ENCODE data around the gene RPL23. TPM values are rescaled to one million over a fixed set of nuclear protein-coding genes. Genes with fewer than 3 reads are reported as not detected.

Gene RPL23
- total and polyA plus RNA-seq, 10 of the 15 experiments (the other 5 are each of a cell fraction or from before 2014, with no cell fraction given) = 2,200 to 4,821 (median 3,043) TPM

GRCh38 chr17:38867179-38867967, 13.9 kb upstream of the RPL23 start:
- H3K4me1 ChIP-seq (ENCODE audit: control insufficient read depth, insufficient read depth, low read length) = peaks cover 21% of the 10 kb centered on the region
- ChIA-PET POLR2A (interaction anchor here (0.8 to 6.3 kb wide), 6 partner anchors 13 to 116 kb away, joined by 3 to 61 read pairs (median 5); partner anchors contain the start of genes PIP4K2B, PSMB3 and RPL23), SMC1A (ENCODE audit: uncharacterized antibody, unreplicated experiment) (interaction anchor here (1.4 to 3.4 kb wide), 5 partner anchors 9 to 67 kb away, joined by 3 to 20 read pairs (median 7); partner anchors contain the start of gene RPL23), RAD21 (ENCODE audit: unreplicated experiment) (interaction anchor here (0.9 to 1.6 kb wide), 8 partner anchors 13 to 286 kb away, joined by 3 to 13 read pairs (median 4); partner anchors contain the start of genes EPOP, PIP4K2B, PSMB3 and RPL23), CTCF (interaction anchor here (0.6 to 5.4 kb wide), 9 partner anchors 9 to 286 kb away, joined by 3 to 27 read pairs (median 5); partner anchors contain the start of genes PSMB3 and RPL23)
- H3K9ac ChIP-seq (ENCODE audit: control insufficient read depth, insufficient read depth, low read length) = peak overlapping the region; percentile 93
- H3K9me3 ChIP-seq (replicated peaks; ENCODE audit: control insufficient read depth, insufficient read depth, low read length) = no peaks in the 10 kb centered on the region
- ATAC-seq (peak; percentile 5; the same call in 2 of the 3 replicates), DNase-seq (ENCODE audit: low read depth, low spot score) (peak; percentile 73), FAIRE-seq (no peak)
- in situ Hi-C loops (cut with MboI) = no loop called here
- H4K20me1 ChIP-seq (ENCODE audit: control insufficient read depth, insufficient read depth) = peaks cover under 1% of the 10 kb centered on the region; the same call in 1 of the 2 replicates
- H3K27ac ChIP-seq (ENCODE audit: control insufficient read depth, insufficient read depth) = peak overlapping the region; percentile 98
- peak overlapping the region; percentile 87 for H3K4me3 ChIP-seq
- intact Hi-C loops (cut with micrococcal nuclease; ENCODE audit: unreplicated experiment) = loop anchor here (5.0 to 10.0 kb wide), 2 partner anchors 193 to 285 kb away; partner anchors contain the start of genes EPOP and PLXDC1
- H3K79me2 ChIP-seq (ENCODE audit: control insufficient read depth, insufficient read depth, low read length) = peaks cover 24% of the 10 kb centered on the region
- WGBS (ENCODE audit: insufficient coverage, insufficient replicate concordance, low lambda C conversion rate, missing lambda C conversion rate) = under 1% methylated on average over 25 of the region's 31 CpGs
- H3K36me3 ChIP-seq (ENCODE audit: control insufficient read depth in 2 of 2, insufficient read depth in 2 of 2, low read length in 1 of 2) = peaks cover 0 to under 1% of the 10 kb centered on the region in 2 experiments; a peak in 1 of 4 replicates
- H2AFZ ChIP-seq (ENCODE audit: control insufficient read depth, low read depth, low read length) = peak overlapping the region; percentile 80
- BruUV-seq (replicated peaks) = no TSS peak
- no peaks in the 10 kb centered on the region for H3K27me3 ChIP-seq (replicated peaks in 1 of 2; ENCODE audit: control insufficient read depth in 2 of 2, insufficient read depth in 2 of 2, low read length in 1 of 2)
- peak overlapping the region; percentile 83 for H3K4me2 ChIP-seq (ENCODE audit: control insufficient read depth, insufficient read depth)
- no peak for TF ChIP-seq CHD4 (IDR thresholded peaks at IDR 0.05)
- TF ChIP-seq ZNF274 (IDR thresholded peaks at IDR 0.05; ENCODE audit: insufficient read depth, insufficient read length) = no peak
- TF ChIP-seq RAD21 (IDR thresholded peaks at IDR 0.05; ENCODE audit: insufficient read depth, low read depth, low read length) = no peak
- TF ChIP-seq NKRF (conservative IDR thresholded peaks at IDR 0.05) = 0 out of 2 replicates have a peak, but pooled peaks have one; percentile 33
- 0 out of 4 replicates have a peak, but pooled peaks of 1 of the 2 experiments have one; percentile 7 for TF ChIP-seq BHLHE40 (IDR thresholded peaks at IDR 0.05; ENCODE audit: borderline replicate concordance in 1 of 2, low read depth in 2 of 2, low read length in 1 of 2)
- no peak for TF ChIP-seq YBX1 (IDR thresholded peaks at IDR 0.05)
- no peak for TF ChIP-seq RCOR1 (conservative IDR thresholded peaks at IDR 0.05; ENCODE audit: low read depth, low read length)
- TF ChIP-seq NFYA (IDR thresholded peaks at IDR 0.05; ENCODE audit: borderline replicate concordance, low read depth, low read length) = no peak
- TF ChIP-seq EZH2 (IDR thresholded peaks at IDR 0.05; ENCODE audit: borderline replicate concordance, control insufficient read depth, low read depth, low read length) = no peak
- TF ChIP-seq ATF3 (IDR thresholded peaks at IDR 0.05; ENCODE audit: borderline replicate concordance, extremely low read depth, low read depth, low read length) = no peak
- TF ChIP-seq SMARCA5 (IDR thresholded peaks at IDR 0.05) = peak; percentile 98
- no peak for TF ChIP-seq HDAC6 (IDR thresholded peaks at IDR 0.05; ENCODE audit: unreplicated experiment)
- TF ChIP-seq, protein P1, sequence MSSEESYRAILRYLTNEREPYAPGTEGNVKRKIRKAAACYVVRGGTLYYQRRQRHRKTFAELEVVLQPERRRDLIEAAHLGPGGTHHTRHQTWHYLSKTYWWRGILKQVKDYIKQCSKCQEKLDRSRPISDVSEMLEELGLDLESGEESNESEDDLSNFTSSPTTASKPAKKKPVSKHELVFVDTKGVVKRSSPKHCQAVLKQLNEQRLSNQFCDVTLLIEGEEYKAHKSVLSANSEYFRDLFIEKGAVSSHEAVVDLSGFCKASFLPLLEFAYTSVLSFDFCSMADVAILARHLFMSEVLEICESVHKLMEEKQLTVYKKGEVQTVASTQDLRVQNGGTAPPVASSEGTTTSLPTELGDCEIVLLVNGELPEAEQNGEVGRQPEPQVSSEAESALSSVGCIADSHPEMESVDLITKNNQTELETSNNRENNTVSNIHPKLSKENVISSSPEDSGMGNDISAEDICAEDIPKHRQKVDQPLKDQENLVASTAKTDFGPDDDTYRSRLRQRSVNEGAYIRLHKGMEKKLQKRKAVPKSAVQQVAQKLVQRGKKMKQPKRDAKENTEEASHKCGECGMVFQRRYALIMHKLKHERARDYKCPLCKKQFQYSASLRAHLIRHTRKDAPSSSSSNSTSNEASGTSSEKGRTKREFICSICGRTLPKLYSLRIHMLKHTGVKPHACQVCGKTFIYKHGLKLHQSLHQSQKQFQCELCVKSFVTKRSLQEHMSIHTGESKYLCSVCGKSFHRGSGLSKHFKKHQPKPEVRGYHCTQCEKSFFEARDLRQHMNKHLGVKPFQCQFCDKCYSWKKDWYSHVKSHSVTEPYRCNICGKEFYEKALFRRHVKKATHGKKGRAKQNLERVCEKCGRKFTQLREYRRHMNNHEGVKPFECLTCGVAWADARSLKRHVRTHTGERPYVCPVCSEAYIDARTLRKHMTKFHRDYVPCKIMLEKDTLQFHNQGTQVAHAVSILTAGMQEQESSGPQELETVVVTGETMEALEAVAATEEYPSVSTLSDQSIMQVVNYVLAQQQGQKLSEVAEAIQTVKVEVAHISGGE (CRISPR knock-in tag; IDR thresholded peaks at IDR 0.05) = no peak
- TF ChIP-seq IKZF2 (IDR thresholded peaks at IDR 0.05) = peak; percentile 13 to 38; a peak in 1 of 4 replicates
- no peak for TF ChIP-seq CEBPB (IDR thresholded peaks at IDR 0.05; ENCODE audit: borderline replicate concordance in 1 of 2, low read depth in 2 of 2, low read length in 2 of 2)
- no peak for TF ChIP-seq ZNF384 (IDR thresholded peaks at IDR 0.05; ENCODE audit: borderline replicate concordance, low read depth, low read length)

Data from GM12878 (cell line).